ENCODE measurements around the gene KYNU.

KYNU gene

GRCh38 chr2:142992840-142993239 is 115.4 kb downstream of the KYNU start:
- Histone ChIP-seq H3K27me3 (ENCODE audit: insufficient read depth, low read depth) (no peaks in the 10 kb centered on the region), H3K4me1 (ENCODE audit: low read depth, poor library complexity, severe bottlenecking) (no peaks in the 10 kb centered on the region), H3K79me2 (ENCODE audit: insufficient read depth, low read depth) (no peaks in the 10 kb centered on the region), H3K4me2 (no peak overlapping the region), H4K20me1 (ENCODE audit: insufficient read depth) (no peaks in the 10 kb centered on the region), H2AFZ (ENCODE audit: low read depth) (no peak overlapping the region), H3K9ac (no peak overlapping the region), H3K27ac (no peak overlapping the region), H3K36me3 (ENCODE audit: insufficient read depth) (no peaks in the 10 kb centered on the region), H3K4me3 (IDR thresholded peaks at IDR 0.05; ENCODE audit: insufficient read depth, low read depth, low read length) (no peak overlapping the region)
- TF ChIP-seq, protein P1, sequence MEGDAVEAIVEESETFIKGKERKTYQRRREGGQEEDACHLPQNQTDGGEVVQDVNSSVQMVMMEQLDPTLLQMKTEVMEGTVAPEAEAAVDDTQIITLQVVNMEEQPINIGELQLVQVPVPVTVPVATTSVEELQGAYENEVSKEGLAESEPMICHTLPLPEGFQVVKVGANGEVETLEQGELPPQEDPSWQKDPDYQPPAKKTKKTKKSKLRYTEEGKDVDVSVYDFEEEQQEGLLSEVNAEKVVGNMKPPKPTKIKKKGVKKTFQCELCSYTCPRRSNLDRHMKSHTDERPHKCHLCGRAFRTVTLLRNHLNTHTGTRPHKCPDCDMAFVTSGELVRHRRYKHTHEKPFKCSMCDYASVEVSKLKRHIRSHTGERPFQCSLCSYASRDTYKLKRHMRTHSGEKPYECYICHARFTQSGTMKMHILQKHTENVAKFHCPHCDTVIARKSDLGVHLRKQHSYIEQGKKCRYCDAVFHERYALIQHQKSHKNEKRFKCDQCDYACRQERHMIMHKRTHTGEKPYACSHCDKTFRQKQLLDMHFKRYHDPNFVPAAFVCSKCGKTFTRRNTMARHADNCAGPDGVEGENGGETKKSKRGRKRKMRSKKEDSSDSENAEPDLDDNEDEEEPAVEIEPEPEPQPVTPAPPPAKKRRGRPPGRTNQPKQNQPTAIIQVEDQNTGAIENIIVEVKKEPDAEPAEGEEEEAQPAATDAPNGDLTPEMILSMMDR (conservative IDR thresholded peaks at IDR 0.05; ENCODE audit: low read depth, low read length) = no peak

- H3K4me3 ChIP-seq (IDR thresholded peaks at IDR 0.05; ENCODE audit: insufficient read depth, low read depth, low read length) = no peak overlapping the region
- no peak overlapping the region for H2AFZ ChIP-seq (ENCODE audit: low read depth)
- H3K27me3 ChIP-seq (ENCODE audit: insufficient read depth, low read depth) = no peaks in the 10 kb centered on the region
- TF ChIP-seq, protein P1 (conservative IDR thresholded peaks at IDR 0.05; ENCODE audit: low read depth, low read length) = no peak
- no peak overlapping the region for H3K27ac ChIP-seq
- no peaks in the 10 kb centered on the region for H4K20me1 ChIP-seq (ENCODE audit: insufficient read depth)
- H3K79me2 ChIP-seq (ENCODE audit: insufficient read depth, low read depth) = no peaks in the 10 kb centered on the region
- no peaks in the 10 kb centered on the region for H3K4me1 ChIP-seq (ENCODE audit: low read depth, poor library complexity, severe bottlenecking)
- no peak overlapping the region for H3K4me2 ChIP-seq
- no peaks in the 10 kb centered on the region for H3K36me3 ChIP-seq (ENCODE audit: insufficient read depth)
- H3K9ac ChIP-seq = no peak overlapping the region
Measured at GRCh38 chr2:142993771-142994170, 116.3 kb downstream of the KYNU start.

- H3K27me3 ChIP-seq (ENCODE audit: insufficient read depth, low read depth) = no peaks in the 10 kb centered on the region
- TF ChIP-seq, protein P1 (conservative IDR thresholded peaks at IDR 0.05; ENCODE audit: low read depth, low read length) = no peak
- no peaks in the 10 kb centered on the region for H3K79me2 ChIP-seq (ENCODE audit: insufficient read depth, low read depth)
- H3K4me1 ChIP-seq (ENCODE audit: low read depth, poor library complexity, severe bottlenecking) = no peaks in the 10 kb centered on the region
- H3K36me3 ChIP-seq (ENCODE audit: insufficient read depth) = no peaks in the 10 kb centered on the region
- H3K4me2 ChIP-seq = no peak overlapping the region
- H2AFZ ChIP-seq (ENCODE audit: low read depth) = no peak overlapping the region
- no peak overlapping the region for H3K4me3 ChIP-seq (IDR thresholded peaks at IDR 0.05; ENCODE audit: insufficient read depth, low read depth, low read length)
- H3K27ac ChIP-seq = no peak overlapping the region
- H3K9ac ChIP-seq = no peak overlapping the region
- H4K20me1 ChIP-seq (ENCODE audit: insufficient read depth) = no peaks in the 10 kb centered on the region
Measured at GRCh38 chr2:142994665-142995064, 117.2 kb downstream of the KYNU start.

- H3K27ac ChIP-seq = no peak overlapping the region
- no peak overlapping the region for H3K4me2 ChIP-seq
- H3K79me2 ChIP-seq (ENCODE audit: insufficient read depth, low read depth) = no peaks in the 10 kb centered on the region
- no peaks in the 10 kb centered on the region for H3K36me3 ChIP-seq (ENCODE audit: insufficient read depth)
- H4K20me1 ChIP-seq (ENCODE audit: insufficient read depth) = no peaks in the 10 kb centered on the region
- peaks cover 3% of the 10 kb centered on the region for H3K4me1 ChIP-seq (ENCODE audit: low read depth, poor library complexity, severe bottlenecking)
- H3K4me3 ChIP-seq (IDR thresholded peaks at IDR 0.05; ENCODE audit: insufficient read depth, low read depth, low read length) = no peak overlapping the region
- H3K9ac ChIP-seq = no peak overlapping the region
- H2AFZ ChIP-seq (ENCODE audit: low read depth) = no peak overlapping the region
- TF ChIP-seq, protein P1 (conservative IDR thresholded peaks at IDR 0.05; ENCODE audit: low read depth, low read length) = no peak
- no peaks in the 10 kb centered on the region for H3K27me3 ChIP-seq (ENCODE audit: insufficient read depth, low read depth)
Measured at GRCh38 chr2:142997231-142997630, 119.8 kb downstream of the KYNU start.

Data from KMS-11 (cell line).